ENCODE data around the gene MAVS. TPM values are rescaled to one million over a fixed set of nuclear protein-coding genes. Genes with fewer than 3 reads are reported as not detected.

The MAVS gene
- total and polyA plus RNA-seq, 9 of the 15 experiments (the other 6 are each of a cell fraction or from before 2014, with no cell fraction given), result 1.6 to 22.0 (median 11.3) TPM

DNA sequence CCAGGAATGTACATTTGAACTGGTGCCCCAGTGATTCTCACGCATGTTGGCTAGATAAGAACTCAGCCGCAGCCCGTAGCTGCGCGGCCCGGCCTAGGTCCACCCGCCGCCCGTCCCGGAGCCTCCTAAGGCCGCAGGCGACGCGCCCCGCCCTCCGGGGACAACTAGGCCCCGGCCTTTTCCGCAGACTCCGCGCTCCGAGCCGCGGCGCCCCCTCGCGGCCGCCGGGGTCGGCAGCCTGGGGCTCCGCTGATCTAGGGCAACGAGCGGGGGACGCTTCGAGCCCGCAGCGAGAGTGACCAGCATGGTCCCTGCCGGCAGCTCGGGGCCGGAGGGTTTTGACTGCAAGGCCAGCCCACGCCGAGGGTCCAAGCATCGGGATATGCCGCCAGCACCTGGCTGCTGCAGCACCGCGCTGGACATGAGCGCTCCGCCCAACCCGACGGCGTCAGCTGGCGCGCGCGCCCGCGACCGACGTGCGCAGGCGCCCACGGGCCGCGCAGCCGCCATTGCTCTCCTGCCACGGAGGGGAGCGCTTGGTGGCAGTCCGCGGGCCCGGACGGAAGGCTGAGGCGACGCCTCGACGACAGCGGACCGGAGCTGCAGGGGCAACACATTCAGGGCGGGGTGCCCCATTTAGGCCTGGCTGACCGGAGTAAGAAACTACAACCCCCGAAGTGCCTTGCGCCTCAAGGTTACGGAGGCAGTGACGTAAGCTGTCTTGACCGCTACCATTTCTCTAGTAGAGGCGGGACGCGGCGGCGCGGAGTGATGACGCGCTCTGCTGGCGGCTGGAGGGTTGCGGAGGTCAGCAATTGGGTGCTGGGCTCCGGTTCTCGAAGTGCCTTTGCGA lies 26.4 kb upstream of the MAVS start, which contains the start of gene AP5S1 (continued):
- TF ChIP-seq, protein P1, sequence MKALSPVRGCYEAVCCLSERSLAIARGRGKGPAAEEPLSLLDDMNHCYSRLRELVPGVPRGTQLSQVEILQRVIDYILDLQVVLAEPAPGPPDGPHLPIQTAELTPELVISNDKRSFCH (CRISPR knock-in tag; IDR thresholded peaks at IDR 0.05), result no peak
- TF ChIP-seq, protein P1 (tag; IDR thresholded peaks at IDR 0.05), result peak; percentile 83
- TF ChIP-seq, protein P2, sequence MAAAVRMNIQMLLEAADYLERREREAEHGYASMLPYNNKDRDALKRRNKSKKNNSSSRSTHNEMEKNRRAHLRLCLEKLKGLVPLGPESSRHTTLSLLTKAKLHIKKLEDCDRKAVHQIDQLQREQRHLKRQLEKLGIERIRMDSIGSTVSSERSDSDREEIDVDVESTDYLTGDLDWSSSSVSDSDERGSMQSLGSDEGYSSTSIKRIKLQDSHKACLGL (CRISPR knock-in tag; IDR thresholded peaks at IDR 0.05; ENCODE audit: borderline replicate concordance, poor library complexity, severe bottlenecking), result no peak
- TF ChIP-seq, protein P3, sequence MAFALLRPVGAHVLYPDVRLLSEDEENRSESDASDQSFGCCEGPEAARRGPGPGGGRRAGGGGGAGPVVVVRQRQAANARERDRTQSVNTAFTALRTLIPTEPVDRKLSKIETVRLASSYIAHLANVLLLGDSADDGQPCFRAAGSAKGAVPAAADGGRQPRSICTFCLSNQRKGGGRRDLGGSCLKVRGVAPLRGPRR (CRISPR knock-in tag; IDR thresholded peaks at IDR 0.05), result no peak
- TF ChIP-seq EWSR1 (IDR thresholded peaks at IDR 0.05; ENCODE audit: borderline replicate concordance, low read depth, partially characterized antibody) (no peak), HLTF (IDR thresholded peaks at IDR 0.05) (0 out of 2 replicates have a peak, but pooled peaks have one; percentile 48), EP300 (IDR thresholded peaks at IDR 0.05; ENCODE audit: low read length) (no peak), DIDO1 (tag; IDR thresholded peaks at IDR 0.05; ENCODE audit: low read depth) (no peak)
- TF ChIP-seq, protein P4, sequence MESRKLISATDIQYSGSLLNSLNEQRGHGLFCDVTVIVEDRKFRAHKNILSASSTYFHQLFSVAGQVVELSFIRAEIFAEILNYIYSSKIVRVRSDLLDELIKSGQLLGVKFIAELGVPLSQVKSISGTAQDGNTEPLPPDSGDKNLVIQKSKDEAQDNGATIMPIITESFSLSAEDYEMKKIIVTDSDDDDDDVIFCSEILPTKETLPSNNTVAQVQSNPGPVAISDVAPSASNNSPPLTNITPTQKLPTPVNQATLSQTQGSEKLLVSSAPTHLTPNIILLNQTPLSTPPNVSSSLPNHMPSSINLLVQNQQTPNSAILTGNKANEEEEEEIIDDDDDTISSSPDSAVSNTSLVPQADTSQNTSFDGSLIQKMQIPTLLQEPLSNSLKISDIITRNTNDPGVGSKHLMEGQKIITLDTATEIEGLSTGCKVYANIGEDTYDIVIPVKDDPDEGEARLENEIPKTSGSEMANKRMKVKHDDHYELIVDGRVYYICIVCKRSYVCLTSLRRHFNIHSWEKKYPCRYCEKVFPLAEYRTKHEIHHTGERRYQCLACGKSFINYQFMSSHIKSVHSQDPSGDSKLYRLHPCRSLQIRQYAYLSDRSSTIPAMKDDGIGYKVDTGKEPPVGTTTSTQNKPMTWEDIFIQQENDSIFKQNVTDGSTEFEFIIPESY (CRISPR knock-in tag; IDR thresholded peaks at IDR 0.05), result peak; percentile 88
